ENCODE measurements around the gene GART. TPM values are rescaled to one million over a fixed set of nuclear protein-coding genes. Genes with fewer than 3 reads are reported as not detected.
A peak's percentile ranks its signal among the peaks of the same experiment; 100 is the strongest.
"Not testable (repeated sequence)": the region's sequence is repeated elsewhere in the genome, so short reads cannot be mapped to it uniquely, and the experiment has no call there.

The GART gene
- polyA plus RNA-seq (2012; ENCODE audit: missing spikeins), result 82.7 TPM

- DNase-seq (ENCODE audit: insufficient read length), result peak; percentile 55
- peak; percentile 97 for FAIRE-seq
- TF ChIP-seq POLR2AphosphoS5 (IDR thresholded peaks at IDR 0.05; ENCODE audit: low read depth, low read length), result peak; percentile 73; the same call in 1 of the 2 replicates
- TF ChIP-seq TAF1 (IDR thresholded peaks at IDR 0.05; ENCODE audit: borderline replicate concordance, low read depth, low read length), result peak; percentile 68; the same call in 1 of the 2 replicates
- peak; percentile 58; the same call in 1 of the 2 replicates for TF ChIP-seq POLR2A (IDR thresholded peaks at IDR 0.05; ENCODE audit: low read depth, low read length)
These were observed at the start of gene GART for GRCh38 chr21:33541756-33542639. Gene GART, minus strand, starts transcription at chr21:33542117. Its CDS starts 2,802 bp downstream, at chr21:33539315.

- TF ChIP-seq POLR2A (IDR thresholded peaks at IDR 0.05; ENCODE audit: low read depth, low read length) (peak; percentile 86; the same call in 1 of the 2 replicates), TAF1 (IDR thresholded peaks at IDR 0.05; ENCODE audit: borderline replicate concordance, low read depth, low read length) (peak; percentile 60), POLR2AphosphoS5 (IDR thresholded peaks at IDR 0.05; ENCODE audit: low read depth, low read length) (no peak)
- DNase-seq (ENCODE audit: insufficient read length), result peak; percentile 84
- FAIRE-seq, result peak; percentile 97
These were observed 46.8 kb upstream of the GART start, which contains the start of gene DONSON for GRCh38 chr21:33588485-33589335. Gene DONSON, minus strand, starts transcription at chr21:33588684. Its CDS starts 43 bp downstream, at chr21:33588641.

DNA sequence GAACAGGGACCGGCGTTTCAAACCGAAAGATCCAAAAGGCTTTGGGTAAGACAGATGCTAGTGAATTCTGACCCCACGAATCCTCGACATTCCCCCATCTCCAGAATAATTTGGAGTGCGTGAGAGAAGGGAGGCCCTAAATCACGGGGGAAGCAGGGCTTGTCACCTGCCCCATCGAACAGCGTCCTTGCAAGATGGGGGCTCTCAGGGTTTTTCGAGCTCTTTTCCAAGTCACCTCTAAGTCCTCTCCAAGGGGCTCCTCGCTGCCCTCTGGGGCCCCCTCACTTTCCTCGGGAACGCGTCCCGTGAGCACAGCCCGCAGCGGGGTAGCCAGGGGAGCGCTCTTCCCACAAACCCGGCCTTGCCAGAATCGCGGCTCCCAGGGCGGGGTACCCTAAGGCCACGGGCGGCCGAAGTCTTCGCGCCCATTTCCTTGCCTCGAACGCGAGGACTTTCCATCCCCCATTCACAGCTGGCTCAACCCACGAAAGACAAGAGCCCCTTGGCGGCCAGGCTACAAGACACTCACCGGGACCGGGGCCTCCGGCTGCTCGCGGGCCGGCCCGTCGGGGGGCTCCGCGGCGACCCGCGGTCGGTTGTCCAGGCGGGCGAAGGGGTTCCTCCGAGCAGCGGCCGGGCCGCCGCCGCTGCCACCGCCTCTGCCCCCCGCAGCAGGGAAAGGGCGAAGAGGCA is 46.0 kb upstream of the GART start:
- FAIRE-seq (no peak), DNase-seq (ENCODE audit: insufficient read length) (peak; percentile 25)
- TF ChIP-seq POLR2AphosphoS5 (IDR thresholded peaks at IDR 0.05; ENCODE audit: low read depth, low read length) (no peak), TAF1 (IDR thresholded peaks at IDR 0.05; ENCODE audit: borderline replicate concordance, low read depth, low read length) (no peak), POLR2A (IDR thresholded peaks at IDR 0.05; ENCODE audit: low read depth, low read length) (no peak)

DNA sequence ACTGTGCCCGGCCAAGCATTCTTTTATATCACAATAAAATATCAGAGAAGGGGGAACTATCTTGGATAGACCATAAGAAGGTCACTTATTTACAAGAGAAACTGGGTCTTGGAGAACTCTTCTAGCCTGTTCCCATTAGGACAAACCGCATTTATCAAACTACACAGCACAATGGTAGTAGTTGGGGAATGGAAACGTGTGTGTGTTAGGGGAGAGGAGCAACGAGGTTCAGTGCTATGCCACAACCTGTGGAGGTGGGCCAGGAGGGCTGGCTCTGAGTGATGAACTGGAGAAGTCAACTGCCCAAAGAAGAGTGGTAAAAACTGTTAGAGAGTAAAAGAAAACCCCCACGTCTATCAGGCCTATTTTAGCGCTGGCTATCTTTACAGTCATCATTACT is 45.0 kb upstream of the GART start:
- DNase-seq (ENCODE audit: insufficient read length) (no peak), FAIRE-seq (peak; percentile 38)
- no peak for TF ChIP-seq TAF1 (IDR thresholded peaks at IDR 0.05; ENCODE audit: borderline replicate concordance, low read depth, low read length)
- no peak for TF ChIP-seq POLR2AphosphoS5 (IDR thresholded peaks at IDR 0.05; ENCODE audit: low read depth, low read length)
- no peak for TF ChIP-seq POLR2A (IDR thresholded peaks at IDR 0.05; ENCODE audit: low read depth, low read length)

DNA sequence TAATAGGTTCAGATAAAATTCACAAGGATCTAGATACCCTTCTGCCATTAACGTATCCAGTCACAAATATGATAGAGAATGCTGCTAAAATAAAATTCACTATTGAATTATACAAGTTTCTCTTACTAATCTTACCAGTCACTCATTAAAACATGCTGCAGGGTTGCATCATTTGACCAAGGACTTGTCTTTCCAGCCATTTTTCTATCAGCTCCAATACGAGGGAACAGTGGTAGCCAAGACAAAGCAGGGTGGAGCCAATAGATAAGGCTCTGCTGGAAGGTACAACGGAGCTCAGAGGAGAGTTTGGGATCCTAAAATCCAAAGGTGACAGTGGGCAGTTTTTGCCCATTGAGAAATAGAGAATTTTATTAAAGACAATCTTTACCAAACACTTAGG is 42.5 kb upstream of the GART start:
- FAIRE-seq, result peak; percentile 9
- TF ChIP-seq TAF1 (IDR thresholded peaks at IDR 0.05; ENCODE audit: borderline replicate concordance, low read depth, low read length) (no peak), POLR2AphosphoS5 (IDR thresholded peaks at IDR 0.05; ENCODE audit: low read depth, low read length) (no peak), POLR2A (IDR thresholded peaks at IDR 0.05; ENCODE audit: low read depth, low read length) (no peak)
- DNase-seq (ENCODE audit: insufficient read length), result no peak

DNA sequence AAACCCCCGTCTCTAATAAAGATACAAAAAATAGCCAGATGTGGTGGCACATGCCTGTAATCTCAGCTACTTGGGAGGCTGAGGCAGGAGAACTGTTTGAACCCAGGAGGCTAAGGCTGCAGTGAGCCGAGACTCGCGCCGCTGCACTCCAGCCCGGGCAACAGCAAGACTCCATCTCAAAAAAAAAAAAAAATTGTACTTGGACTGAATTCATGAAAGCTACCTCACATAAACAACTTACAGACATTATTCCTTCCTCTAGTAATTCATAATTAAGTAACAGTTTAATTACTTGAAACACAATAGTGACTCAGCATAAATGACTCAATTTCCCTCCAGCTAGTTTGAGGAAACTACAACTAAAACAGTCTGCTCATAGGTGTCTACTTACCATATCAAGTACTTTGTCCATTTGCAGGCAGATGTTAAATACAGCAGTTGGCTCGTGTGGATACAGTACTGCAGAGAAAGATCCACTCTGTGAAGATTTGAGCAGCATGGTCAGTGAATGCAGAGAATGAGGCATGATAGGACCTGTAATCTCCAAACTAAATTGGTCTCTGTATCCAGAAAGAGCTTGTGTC is 37.1 kb upstream of the GART start:
- TF ChIP-seq POLR2A (IDR thresholded peaks at IDR 0.05; ENCODE audit: low read depth, low read length) (no peak; the same call in 1 of the 2 replicates), POLR2AphosphoS5 (IDR thresholded peaks at IDR 0.05; ENCODE audit: low read depth, low read length) (peak; percentile 39; the same call in 1 of the 2 replicates), TAF1 (IDR thresholded peaks at IDR 0.05; ENCODE audit: borderline replicate concordance, low read depth, low read length) (no peak)
- FAIRE-seq (no peak), DNase-seq (ENCODE audit: insufficient read length) (no peak)

DNA sequence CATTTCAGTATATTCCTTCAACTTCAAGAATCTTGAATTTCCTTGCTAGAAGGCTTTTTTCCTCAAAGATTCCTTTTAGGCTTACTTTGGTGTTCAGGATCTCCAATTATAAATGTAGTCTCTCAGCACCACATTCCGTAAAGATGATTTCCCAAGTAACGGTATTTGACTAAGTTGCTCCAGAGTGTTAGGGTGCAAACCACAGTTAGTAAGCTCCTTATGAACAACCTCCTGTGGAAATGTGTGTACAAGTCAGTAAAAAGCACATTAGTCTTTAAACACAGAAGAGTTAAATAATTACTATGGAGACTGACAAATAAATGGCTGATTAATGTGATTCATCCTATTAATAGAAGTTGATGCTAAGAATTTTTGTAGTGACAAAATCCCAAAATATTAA is 36.3 kb upstream of the GART start:
- FAIRE-seq, result no peak
- DNase-seq (ENCODE audit: insufficient read length), result no peak
- TF ChIP-seq POLR2A (IDR thresholded peaks at IDR 0.05; ENCODE audit: low read depth, low read length), result no peak
- no peak for TF ChIP-seq TAF1 (IDR thresholded peaks at IDR 0.05; ENCODE audit: borderline replicate concordance, low read depth, low read length)
- TF ChIP-seq POLR2AphosphoS5 (IDR thresholded peaks at IDR 0.05; ENCODE audit: low read depth, low read length), result no peak

DNA sequence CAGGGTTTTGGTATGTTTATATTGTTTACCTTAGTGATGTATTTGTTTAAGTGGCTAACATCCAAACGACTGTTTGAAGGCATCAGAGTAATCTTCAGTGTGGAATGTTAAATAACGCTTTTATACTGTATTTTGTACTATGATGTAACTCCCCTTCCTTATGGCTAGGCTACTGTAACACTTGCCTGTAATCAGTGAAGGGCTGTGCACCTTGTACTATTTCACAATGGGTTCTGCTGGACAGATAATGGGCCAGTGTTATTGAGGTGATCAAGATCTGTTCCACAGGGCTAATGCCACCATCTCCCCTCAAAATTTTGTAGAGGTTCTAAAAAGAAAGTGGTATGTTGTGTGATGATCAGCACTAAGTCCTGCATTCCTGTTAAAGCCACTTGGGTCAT is 34.8 kb upstream of the GART start:
- not testable (repeated sequence) for DNase-seq (ENCODE audit: insufficient read length); FAIRE-seq

GRCh38 chr21:33572350-33572749 is 30.4 kb upstream of the GART start:
- FAIRE-seq (no peak), DNase-seq (ENCODE audit: insufficient read length) (no peak)
- no peak for TF ChIP-seq TAF1 (IDR thresholded peaks at IDR 0.05; ENCODE audit: borderline replicate concordance, low read depth, low read length)
- TF ChIP-seq POLR2AphosphoS5 (IDR thresholded peaks at IDR 0.05; ENCODE audit: low read depth, low read length), result no peak
- no peak for TF ChIP-seq POLR2A (IDR thresholded peaks at IDR 0.05; ENCODE audit: low read depth, low read length)

DNA sequence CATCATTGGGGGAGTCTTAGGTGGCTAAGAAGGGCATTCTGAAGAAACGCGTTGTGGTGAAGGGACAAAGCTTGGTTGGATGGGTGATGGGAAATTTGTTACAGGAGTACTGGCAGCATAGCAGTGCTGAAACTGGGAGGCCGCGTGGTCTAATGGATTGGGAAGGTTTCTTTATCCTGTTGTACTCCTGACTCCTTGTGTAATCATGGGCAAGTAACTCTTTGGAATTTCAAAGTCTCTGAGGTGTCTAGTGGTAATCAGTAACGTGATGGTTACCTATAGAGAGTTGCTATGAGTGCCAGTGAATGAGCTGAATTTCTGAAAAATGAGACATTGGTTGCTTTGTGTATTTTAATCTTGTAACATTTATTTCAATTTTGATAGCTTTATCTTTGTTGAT is 28.1 kb upstream of the GART start:
- FAIRE-seq (no peak), DNase-seq (ENCODE audit: insufficient read length) (no peak)
- TF ChIP-seq TAF1 (IDR thresholded peaks at IDR 0.05; ENCODE audit: borderline replicate concordance, low read depth, low read length) (no peak), POLR2AphosphoS5 (IDR thresholded peaks at IDR 0.05; ENCODE audit: low read depth, low read length) (no peak), POLR2A (IDR thresholded peaks at IDR 0.05; ENCODE audit: low read depth, low read length) (no peak)
